Embryonic facial prominence (tissue), 1 donor: ENCODE measurements around the gene FAM174C.

ENCODE experiments used
- DNase-seq: peaks from one replicate; pipeline ENCODE4 v3.0.0-alpha.2; 2016; ENCODE audit errors: extremely low spot score

Gene FAM174C

GRCh38 chr19:1285737-1286360 lies 10.5 kb downstream of the FAM174C start, which contains the start of gene EFNA2:
EFNA2 (plus strand) TSS chr19:1285873; CDS start chr19:1286169, 296 bp downstream.
- no peak for DNase-seq

- no peak for DNase-seq
Observed at GRCh38 chr19:1286487-1287353, 11.4 kb downstream of the FAM174C start.

GRCh38 chr19:1287354-1288225 lies 12.3 kb downstream of the FAM174C start:
- no peak for DNase-seq

DNA sequence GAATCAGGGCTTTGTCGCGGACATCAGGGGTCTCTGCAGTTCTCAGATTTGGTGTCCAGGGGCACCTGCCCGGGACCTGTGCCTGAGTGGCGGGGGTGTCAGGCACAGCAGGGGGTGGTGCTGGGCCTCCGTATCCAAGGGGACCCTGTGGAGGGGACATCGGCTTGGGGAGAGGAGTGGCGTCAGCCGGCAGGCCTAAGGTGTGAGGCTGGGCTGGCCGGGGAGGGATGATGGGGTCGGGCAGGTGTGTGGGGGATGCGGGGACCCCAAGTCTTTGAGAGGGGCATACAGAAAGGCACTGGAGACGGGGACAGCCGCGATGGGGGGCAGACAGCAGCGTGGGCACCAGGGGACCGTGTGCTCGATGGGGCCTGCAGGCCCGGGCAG lies 12.9 kb downstream of the FAM174C start:
- no peak for DNase-seq

DNA sequence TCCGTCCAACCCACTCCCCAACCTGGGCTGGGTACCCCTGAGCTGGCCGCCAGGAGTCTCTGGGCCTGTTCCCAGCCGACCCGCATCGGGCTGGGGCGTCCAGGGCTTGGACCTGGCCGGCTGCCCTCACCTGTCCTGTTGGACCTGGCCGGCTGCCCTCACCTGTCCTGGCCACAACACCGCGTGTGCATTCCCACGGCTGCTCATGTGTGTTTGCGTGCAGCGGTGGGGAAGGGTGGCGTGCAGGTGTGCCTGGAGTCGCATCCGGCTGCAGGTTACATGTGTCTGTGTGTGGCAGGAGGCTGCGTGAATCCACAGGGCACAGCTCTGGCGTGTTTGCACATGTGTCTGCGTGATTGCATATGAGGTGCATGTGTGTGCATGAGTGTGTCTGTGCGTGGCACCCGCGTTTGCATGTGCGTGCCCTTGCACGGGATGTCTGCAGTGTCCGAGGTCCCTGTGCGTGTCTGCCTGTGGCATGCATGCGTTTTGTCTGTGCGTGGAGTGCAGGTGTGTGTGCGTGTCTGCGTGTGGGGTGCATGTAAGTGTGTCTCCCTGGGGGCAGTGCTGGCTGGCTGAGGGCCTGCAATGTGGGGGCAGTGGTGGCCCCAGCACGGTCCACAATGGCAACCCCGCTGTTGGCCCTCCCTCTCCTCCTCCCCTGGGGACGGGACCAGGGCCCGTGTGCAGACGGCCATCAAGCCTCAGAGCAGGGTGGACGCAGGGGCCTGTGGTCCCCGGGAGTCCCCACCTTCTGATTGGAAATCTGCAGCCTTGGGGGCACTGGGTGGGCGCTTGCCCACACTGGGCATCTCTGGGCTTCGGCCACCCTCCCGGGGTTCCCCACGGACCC lies 13.7 kb downstream of the FAM174C start:
- DNase-seq, result no peak

DNA sequence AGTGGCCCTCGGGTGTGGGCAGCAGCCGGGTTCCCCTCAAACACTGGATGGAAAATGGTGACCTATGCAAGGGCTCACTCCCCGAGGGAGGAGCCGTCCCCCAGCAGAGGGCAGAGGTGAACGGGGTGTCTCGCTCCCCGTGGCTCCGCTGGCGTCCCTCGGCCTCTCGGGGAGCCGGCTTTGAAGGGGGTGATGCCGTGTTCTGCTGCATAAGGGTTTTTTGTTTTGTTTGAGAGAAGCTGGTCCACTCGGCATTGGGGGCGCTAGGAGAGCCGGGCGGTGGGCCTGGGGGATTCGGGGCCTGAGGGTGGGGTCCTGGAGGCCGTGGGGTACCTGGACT lies 14.3 kb downstream of the FAM174C start:
- no peak for DNase-seq

DNA sequence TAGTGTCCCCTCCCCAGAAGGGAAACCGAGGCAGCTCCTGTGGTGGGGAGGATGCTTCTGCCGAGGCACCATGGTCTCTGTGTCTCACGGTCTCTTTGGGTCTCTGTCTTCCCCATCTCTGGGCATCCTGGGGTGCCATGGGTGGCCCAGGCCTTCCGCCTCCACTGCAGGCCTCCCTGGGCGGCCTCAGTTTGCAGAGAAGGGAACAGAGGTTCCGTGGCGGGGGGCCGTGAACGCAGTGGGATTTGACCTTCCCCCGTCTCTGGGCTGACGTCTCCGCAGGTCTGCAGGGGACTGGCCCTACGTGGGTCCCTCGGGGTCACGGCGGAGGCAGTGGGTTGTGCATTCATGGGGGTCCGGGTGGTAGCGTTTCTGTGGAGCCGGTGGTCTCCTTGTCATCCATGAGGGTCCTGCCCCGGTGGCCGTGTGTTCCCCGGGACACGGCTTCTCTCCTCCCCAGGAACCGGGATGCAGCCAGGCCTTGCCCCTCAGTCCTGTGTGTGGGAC lies 14.9 kb downstream of the FAM174C start:
- DNase-seq, result no peak

- DNase-seq, result no peak
Observed at GRCh38 chr19:1290703-1291651, 15.6 kb downstream of the FAM174C start.

- DNase-seq, result no peak
Observed at GRCh38 chr19:1291761-1292418, 16.6 kb downstream of the FAM174C start.

- DNase-seq, result no peak
Observed at GRCh38 chr19:1292419-1293151, 17.3 kb downstream of the FAM174C start.

DNA sequence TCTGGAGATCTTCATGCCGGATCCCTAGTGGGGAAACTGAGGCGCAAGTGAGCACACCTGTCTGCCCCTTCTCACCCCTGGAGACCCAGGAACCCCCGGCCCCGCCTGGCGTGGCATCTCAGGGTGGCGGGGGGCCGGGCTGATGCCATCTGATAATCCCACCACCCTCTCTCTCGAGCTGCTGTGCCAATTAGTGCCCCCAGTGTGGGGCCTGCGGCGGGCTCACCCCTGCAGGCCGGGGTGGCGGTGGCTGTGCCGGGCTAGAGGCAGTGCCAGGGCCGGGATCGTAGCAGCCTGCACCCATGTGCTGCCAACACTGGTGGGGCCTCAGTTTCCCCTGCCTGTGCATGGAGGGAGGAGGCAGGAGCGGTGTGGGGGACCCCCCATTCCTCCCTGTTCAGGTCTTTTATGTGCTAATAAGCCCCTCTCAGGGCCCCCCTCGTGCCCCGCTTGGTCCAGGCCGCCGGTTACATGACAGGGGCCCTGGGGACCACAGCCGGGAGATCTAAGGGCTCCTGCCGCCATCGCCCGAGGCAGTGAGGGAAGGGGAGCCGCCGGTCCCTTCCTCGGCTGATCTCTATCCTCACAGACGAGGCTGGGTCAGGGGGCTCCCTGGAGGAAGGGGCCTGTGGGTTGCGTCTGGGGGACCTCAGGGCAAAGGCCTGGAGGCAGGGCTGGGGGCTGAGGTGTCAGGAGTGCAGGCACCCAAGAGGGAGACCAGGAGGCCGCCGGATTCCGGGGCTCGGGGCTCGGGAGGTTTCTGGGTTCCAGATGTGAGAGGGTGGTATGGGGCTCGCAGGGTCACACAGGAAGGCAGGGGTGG lies 18.7 kb downstream of the FAM174C start:
- no peak for DNase-seq

- no peak for DNase-seq
Observed at GRCh38 chr19:1294688-1295087, 19.4 kb downstream of the FAM174C start.

GRCh38 chr19:1295169-1296012 lies 20.1 kb downstream of the FAM174C start:
- no peak for DNase-seq

DNA sequence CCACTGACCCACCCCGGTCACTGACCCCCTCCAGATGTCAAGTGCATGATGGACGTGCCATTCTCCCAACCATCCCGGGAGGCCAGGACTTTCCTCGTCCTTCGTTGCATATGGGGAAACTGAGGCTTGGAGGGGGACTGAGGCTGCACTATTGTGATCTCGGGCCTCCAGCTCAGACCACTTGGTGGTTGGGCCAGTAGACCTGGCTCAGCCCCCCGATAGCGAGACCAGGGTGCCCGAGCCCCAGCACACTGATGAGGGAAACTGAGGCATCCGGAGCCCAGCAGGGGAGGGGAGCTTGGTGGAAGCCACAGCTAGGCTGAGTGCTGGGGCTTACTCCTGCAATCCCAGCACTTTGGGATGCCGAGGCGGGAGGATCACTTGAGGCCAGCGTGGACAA lies 20.7 kb downstream of the FAM174C start:
- DNase-seq, result no peak

GRCh38 chr19:1296575-1297271 lies 21.4 kb downstream of the FAM174C start:
- no peak for DNase-seq

DNA sequence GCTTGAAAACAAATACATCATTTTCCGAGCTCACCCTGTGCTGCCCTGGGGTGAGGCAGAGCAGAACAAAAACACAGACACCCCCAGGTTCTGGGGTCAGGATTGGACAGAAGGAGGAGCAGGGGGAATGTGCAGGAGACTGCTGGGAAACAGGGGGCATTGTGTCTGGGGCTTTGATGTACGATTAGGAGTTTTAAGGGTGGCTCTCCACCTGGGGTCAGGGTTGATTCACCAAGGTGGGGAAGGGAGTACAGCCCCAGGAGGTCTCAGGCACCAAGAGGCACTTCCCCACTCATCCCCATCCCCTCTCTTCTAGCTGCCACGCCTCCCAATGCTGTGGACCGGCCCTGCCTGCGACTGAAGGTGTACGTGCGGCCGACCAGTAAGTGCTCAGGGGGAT lies 22.9 kb downstream of the FAM174C start:
- DNase-seq, result no peak
